ENCODE data around the gene TRIM17.

Gene TRIM17

DNA sequence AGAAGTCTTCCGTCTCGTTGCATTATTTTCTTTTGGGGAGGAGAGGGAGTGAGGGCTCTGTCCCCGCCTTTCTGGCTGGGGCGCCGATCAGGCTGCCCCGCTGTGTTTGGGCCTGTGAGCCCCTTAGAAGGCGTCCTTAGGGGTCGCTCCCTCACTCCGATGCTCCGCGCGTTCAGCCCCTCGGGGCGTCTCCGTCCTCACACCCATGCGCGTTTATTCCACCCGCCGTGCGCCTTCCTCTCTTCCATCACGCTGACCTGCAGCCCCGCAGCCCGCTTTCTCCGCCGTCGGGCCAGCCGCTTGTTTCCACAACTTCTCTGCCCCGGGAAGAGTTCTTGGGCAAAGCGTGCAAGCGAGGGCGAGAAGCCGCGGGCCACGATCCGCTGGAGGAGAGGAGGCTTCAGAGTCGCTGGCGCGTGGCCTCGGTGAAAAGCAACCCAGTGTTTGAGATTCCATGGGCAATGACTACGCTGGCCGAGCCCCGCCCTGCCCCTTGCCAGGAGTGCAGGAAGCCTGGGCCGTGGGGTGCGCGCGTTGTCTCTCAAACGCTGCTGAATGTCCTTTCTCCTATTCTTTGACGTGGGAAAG lies 37.7 kb downstream of the TRIM17 start:
- Mint-ChIP-seq H3K27me3 (peaks cover 19% of the 10 kb centered on the region), H3K4me1 (peaks cover 7% of the 10 kb centered on the region), H3K4me3 (peak overlapping the region; percentile 70), H3K36me3 (no peaks in the 10 kb centered on the region), H3K9me3 (no peaks in the 10 kb centered on the region), H3K27ac (no peak overlapping the region)
- DNase-seq (ENCODE audit: low spot score in 2 of 2) (no peak), ATAC-seq (ENCODE audit: low read depth) (no peak)

GRCh38 chr1:228378090-228378872 lies 38.4 kb downstream of the TRIM17 start:
- Mint-ChIP-seq H3K36me3 (no peaks in the 10 kb centered on the region), H3K27ac (no peak overlapping the region), H3K9me3 (no peaks in the 10 kb centered on the region), H3K27me3 (peaks cover 22% of the 10 kb centered on the region), H3K4me1 (peaks cover 7% of the 10 kb centered on the region), H3K4me3 (peak overlapping the region; percentile 70)
- ATAC-seq (ENCODE audit: low read depth) (peak; percentile 37), DNase-seq (ENCODE audit: low spot score in 2 of 2) (no peak)

DNA sequence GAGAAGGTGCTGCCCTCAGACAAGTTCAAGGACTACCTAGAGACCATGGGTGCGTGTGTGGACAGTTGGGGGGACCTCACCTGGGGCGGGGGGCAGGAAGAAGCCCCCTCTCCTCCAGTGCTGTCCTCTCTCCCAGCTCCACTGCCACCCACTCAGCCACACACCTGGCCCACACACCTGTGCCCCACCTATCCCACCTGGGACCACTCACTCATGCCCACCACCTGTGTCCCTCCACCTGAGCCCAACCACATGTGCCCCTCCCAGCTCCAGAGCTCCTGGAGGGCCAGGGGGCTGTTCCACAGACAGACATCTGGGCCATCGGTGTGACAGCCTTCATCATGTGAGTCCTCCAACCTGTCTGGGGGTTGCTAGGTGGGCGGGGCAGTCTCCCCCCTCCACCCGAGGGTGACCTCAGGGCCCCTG lies 39.0 kb downstream of the TRIM17 start:
- Mint-ChIP-seq H3K4me1 (peaks cover 7% of the 10 kb centered on the region), H3K9me3 (no peaks in the 10 kb centered on the region), H3K4me3 (no peak overlapping the region), H3K27me3 (peaks cover 23% of the 10 kb centered on the region), H3K36me3 (no peaks in the 10 kb centered on the region), H3K27ac (no peak overlapping the region)
- ATAC-seq (ENCODE audit: low read depth) (no peak), DNase-seq (ENCODE audit: low spot score in 2 of 2) (no peak)

DNA sequence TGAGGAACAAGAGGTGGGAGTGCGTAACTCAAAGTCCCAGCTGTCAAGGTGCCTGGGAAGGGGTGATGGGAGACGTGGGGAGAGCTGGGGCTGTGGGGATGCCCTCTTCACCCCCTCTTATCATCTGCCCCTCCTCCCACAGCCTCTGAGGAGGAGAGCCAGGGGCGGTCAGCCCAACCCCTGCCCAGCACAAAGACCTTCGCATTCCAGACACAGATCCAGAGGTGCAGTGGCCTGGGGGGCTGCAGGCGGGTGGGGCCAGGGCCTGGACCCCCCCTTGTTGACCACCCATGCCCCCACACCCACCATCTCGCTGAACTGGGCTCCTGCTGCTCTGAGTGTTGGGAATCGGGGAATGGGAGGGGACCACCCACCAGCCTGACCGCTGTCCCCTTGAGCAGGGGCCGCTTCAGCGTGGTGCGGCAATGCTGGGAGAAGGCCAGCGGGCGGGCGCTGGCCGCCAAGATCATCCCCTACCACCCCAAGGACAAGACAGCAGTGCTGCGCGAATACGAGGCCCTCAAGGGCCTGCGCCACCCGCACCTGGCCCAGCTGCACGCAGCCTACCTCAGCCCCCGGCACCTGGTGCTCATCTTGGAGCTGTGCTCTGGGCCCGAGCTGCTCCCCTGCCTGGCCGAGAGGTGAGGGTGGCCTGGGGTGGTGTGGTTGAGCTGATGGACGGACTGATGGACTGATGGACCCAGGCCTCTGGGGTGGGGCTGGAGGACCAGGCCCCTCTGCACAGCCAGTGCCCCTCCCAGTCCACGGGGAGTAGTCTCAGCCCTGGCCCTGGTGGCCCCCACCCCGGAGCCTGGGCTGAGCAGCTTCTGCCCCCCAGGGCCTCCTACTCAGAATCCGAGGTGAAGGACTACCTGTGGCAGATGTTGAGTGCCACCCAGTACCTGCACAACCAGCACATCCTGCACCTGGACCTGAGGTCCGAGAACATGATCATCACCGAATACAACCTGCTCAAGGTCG lies 39.7 kb downstream of the TRIM17 start:
- peaks cover 7% of the 10 kb centered on the region for H3K4me1 Mint-ChIP-seq
- H3K4me3 Mint-ChIP-seq: no peak overlapping the region
- DNase-seq (ENCODE audit: low spot score in 2 of 2) (no peak), ATAC-seq (ENCODE audit: low read depth) (no peak)
- H3K36me3 Mint-ChIP-seq: no peaks in the 10 kb centered on the region
- H3K27me3 Mint-ChIP-seq: peaks cover 20% of the 10 kb centered on the region
- H3K9me3 Mint-ChIP-seq: no peaks in the 10 kb centered on the region
- no peak overlapping the region for H3K27ac Mint-ChIP-seq

GRCh38 chr1:228376262-228376628 lies 40.4 kb downstream of the TRIM17 start:
- ATAC-seq (ENCODE audit: low read depth): no peak
- H3K27ac Mint-ChIP-seq: no peak overlapping the region
- no peaks in the 10 kb centered on the region for H3K9me3 Mint-ChIP-seq

DNA sequence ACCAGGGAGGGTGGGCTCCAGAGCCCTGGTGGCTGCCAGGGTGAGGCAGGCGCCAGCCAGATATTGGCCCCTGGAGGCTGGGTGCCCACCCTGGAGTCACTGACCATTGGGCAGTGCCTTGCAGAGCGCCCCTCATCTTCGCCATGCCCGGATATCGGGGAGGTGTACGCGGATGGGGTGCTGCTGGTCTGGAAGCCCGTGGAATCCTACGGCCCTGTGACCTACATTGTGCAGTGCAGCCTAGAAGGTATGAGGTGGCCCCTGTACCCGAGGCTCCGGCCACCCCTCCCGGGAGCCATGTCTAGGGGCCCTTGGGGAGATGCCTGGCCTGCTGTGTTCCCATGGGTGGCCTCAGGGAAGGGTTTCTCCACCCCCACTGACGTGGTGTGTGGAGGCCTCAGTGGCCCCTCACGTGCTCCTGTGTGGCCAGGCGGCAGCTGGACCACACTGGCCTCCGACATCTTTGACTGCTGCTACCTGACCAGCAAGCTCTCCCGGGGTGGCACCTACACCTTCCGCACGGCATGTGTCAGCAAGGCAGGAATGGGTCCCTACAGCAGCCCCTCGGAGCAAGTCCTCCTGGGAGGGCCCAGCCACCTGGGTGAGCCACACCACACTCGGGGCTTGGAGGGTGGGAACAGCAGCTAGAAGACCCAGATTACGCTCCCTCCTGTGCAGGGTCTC lies 40.9 kb downstream of the TRIM17 start:
- DNase-seq (ENCODE audit: low spot score in 2 of 2) (no peak), ATAC-seq (ENCODE audit: low read depth) (no peak)
- H3K4me1 Mint-ChIP-seq: peaks cover 7% of the 10 kb centered on the region
- no peak overlapping the region for H3K4me3 Mint-ChIP-seq
- no peaks in the 10 kb centered on the region for H3K36me3 Mint-ChIP-seq
- no peak overlapping the region for H3K27ac Mint-ChIP-seq
- H3K9me3 Mint-ChIP-seq: no peaks in the 10 kb centered on the region
- peaks cover 20% of the 10 kb centered on the region for H3K27me3 Mint-ChIP-seq

More at GRCh38 chr1:228376262-228376628, 40.4 kb downstream of the TRIM17 start:
- H3K4me3 Mint-ChIP-seq: no peak overlapping the region
- peaks cover 20% of the 10 kb centered on the region for H3K27me3 Mint-ChIP-seq
- peaks cover 7% of the 10 kb centered on the region for H3K4me1 Mint-ChIP-seq
- no peaks in the 10 kb centered on the region for H3K36me3 Mint-ChIP-seq
- DNase-seq (ENCODE audit: low spot score in 2 of 2): no peak

DNA sequence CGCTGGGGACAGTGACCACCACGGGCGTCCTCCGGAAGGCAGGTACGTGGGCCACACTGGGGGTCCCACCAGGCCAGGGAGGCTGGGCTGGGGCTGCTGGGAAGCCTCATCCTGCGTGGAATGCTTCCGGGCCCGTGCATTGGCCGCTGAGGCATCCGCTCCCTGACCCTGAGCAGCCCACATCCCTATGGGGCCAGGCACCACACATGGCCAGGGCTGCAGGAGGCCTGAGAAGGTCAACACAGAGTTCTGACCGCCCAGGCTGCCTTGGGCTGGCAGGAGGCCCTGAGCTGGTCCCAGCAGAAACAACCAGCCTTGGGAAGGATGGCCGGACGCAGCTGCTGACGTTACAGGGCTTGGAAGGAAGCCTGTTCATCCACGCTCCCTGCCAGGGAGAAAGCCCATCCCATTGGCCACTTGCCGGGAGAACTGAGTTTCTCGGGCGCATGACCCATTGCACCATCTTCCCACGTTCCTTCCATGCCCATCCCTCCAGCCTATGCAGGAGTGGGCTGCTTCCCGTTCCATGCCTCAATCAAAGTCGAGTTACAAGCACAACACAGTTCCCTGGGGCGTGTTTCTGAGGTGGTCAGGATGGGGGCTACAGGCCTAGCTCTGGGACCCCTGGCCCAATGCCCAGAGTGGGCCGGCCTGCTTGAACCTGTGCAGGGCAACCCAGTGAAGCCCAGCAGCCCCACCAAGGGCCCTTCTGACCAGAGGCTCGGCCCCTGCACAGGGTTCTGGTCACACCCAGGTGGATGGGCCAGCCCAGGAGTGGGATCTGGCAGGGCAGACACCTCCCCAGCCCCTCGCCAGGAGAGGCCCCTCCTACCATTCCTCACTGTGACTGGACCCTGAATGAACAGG lies 41.7 kb downstream of the TRIM17 start:
- peaks cover 17% of the 10 kb centered on the region for H3K27me3 Mint-ChIP-seq
- ATAC-seq (ENCODE audit: low read depth) (no peak), DNase-seq (ENCODE audit: low spot score in 2 of 2) (no peak)
- H3K4me3 Mint-ChIP-seq: no peak overlapping the region
- no peak overlapping the region for H3K27ac Mint-ChIP-seq
- no peaks in the 10 kb centered on the region for H3K36me3 Mint-ChIP-seq
- H3K4me1 Mint-ChIP-seq: peaks cover 7% of the 10 kb centered on the region
- no peaks in the 10 kb centered on the region for H3K9me3 Mint-ChIP-seq

GRCh38 chr1:228373681-228374571 lies 42.7 kb downstream of the TRIM17 start:
- no peaks in the 10 kb centered on the region for H3K9me3 Mint-ChIP-seq
- no peak for DNase-seq (ENCODE audit: low spot score in 2 of 2)
- H3K27ac Mint-ChIP-seq: no peak overlapping the region
- no peaks in the 10 kb centered on the region for H3K36me3 Mint-ChIP-seq
- H3K4me1 Mint-ChIP-seq: peaks cover 4% of the 10 kb centered on the region
- H3K4me3 Mint-ChIP-seq: no peak overlapping the region
- H3K27me3 Mint-ChIP-seq: peaks cover 15% of the 10 kb centered on the region
- ATAC-seq (ENCODE audit: low read depth): no peak

GRCh38 chr1:228373004-228373680 lies 43.5 kb downstream of the TRIM17 start:
- Mint-ChIP-seq H3K27ac (no peak overlapping the region), H3K9me3 (no peaks in the 10 kb centered on the region), H3K4me3 (no peak overlapping the region), H3K4me1 (peaks cover 2% of the 10 kb centered on the region), H3K36me3 (no peaks in the 10 kb centered on the region), H3K27me3 (peaks cover 10% of the 10 kb centered on the region)
- DNase-seq (ENCODE audit: low spot score in 2 of 2) (no peak), ATAC-seq (ENCODE audit: low read depth) (no peak)

DNA sequence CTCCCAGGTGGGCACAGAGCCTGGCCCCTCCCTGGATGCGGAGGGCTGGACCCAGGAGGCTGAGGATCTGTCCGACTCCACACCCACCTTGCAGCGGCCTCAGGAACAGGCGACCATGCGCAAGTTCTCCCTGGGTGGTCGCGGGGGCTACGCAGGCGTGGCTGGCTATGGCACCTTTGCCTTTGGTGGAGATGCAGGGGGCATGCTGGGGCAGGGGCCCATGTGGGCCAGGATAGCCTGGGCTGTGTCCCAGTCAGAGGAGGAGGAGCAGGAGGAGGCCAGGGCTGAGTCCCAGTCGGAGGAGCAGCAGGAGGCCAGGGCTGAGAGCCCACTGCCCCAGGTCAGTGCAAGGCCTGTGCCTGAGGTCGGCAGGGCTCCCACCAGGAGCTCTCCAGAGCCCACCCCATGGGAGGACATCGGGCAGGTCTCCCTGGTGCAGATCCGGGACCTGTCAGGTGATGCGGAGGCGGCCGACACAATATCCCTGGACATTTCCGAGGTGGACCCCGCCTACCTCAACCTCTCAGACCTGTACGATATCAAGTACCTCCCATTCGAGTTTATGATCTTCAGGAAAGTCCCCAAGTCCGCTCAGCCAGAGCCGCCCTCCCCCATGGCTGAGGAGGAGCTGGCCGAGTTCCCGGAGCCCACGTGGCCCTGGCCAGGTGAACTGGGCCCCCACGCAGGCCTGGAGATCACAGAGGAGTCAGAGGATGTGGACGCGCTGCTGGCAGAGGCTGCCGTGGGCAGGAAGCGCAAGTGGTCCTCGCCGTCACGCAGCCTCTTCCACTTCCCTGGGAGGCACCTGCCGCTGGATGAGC lies 44.3 kb downstream of the TRIM17 start:
- DNase-seq (ENCODE audit: low spot score in 2 of 2): no peak

DNA sequence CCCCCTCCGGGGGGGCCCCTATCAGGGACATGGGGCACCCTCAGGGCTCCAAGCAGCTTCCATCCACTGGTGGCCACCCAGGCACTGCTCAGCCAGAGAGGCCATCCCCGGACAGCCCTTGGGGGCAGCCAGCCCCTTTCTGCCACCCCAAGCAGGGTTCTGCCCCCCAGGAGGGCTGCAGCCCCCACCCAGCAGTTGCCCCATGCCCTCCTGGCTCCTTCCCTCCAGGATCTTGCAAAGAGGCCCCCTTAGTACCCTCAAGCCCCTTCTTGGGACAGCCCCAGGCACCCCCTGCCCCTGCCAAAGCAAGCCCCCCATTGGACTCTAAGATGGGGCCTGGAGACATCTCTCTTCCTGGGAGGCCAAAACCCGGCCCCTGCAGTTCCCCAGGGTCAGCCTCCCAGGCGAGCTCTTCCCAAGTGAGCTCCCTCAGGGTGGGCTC lies 44.9 kb downstream of the TRIM17 start:
- Mint-ChIP-seq H3K4me3 (no peak overlapping the region), H3K4me1 (no peaks in the 10 kb centered on the region), H3K27me3 (peaks cover 8% of the 10 kb centered on the region), H3K27ac (no peak overlapping the region), H3K9me3 (no peaks in the 10 kb centered on the region), H3K36me3 (no peaks in the 10 kb centered on the region)
- no peak for ATAC-seq (ENCODE audit: low read depth)
- no peak for DNase-seq (ENCODE audit: low spot score in 2 of 2)

More for the DNA sequence above, 44.3 kb downstream of the TRIM17 start:
- H3K27ac Mint-ChIP-seq: no peak overlapping the region
- peaks cover 8% of the 10 kb centered on the region for H3K27me3 Mint-ChIP-seq
- no peak for ATAC-seq (ENCODE audit: low read depth)
- H3K9me3 Mint-ChIP-seq: no peaks in the 10 kb centered on the region
- H3K4me1 Mint-ChIP-seq: no peaks in the 10 kb centered on the region
- H3K36me3 Mint-ChIP-seq: no peaks in the 10 kb centered on the region
- H3K4me3 Mint-ChIP-seq: no peak overlapping the region

Measured in memory B cell (primary cell).